ENCODE results near the gene SCRT2.

GRCh38 chr20:668050-668449 lies 7.6 kb downstream of the SCRT2 start:
- TF ChIP-seq BHLHE40 (IDR thresholded peaks at IDR 0.05; ENCODE audit: borderline replicate concordance), result no peak
- TF ChIP-seq FOXM1 (IDR thresholded peaks at IDR 0.05; ENCODE audit: borderline replicate concordance), result no peak
- no peak for TF ChIP-seq SP1 (IDR thresholded peaks at IDR 0.05)
- TF ChIP-seq SUZ12 (IDR thresholded peaks at IDR 0.05), result no peak
- no peak for TF ChIP-seq ARNT (IDR thresholded peaks at IDR 0.05)
- no peak for TF ChIP-seq FOXA1 (IDR thresholded peaks at IDR 0.05)
- TF ChIP-seq LEF1 (IDR thresholded peaks at IDR 0.05; ENCODE audit: borderline replicate concordance), result no peak
- TF ChIP-seq PKNOX1 (IDR thresholded peaks at IDR 0.05), result no peak
- no peak for TF ChIP-seq HDGF (IDR thresholded peaks at IDR 0.05; ENCODE audit: borderline replicate concordance)
- no peak for TF ChIP-seq ELF4 (IDR thresholded peaks at IDR 0.05)
- TF ChIP-seq FOXK2 (IDR thresholded peaks at IDR 0.05), result no peak
- TF ChIP-seq L3MBTL2 (conservative IDR thresholded peaks at IDR 0.05), result no peak
- no peak for TF ChIP-seq ZNF384 (IDR thresholded peaks at IDR 0.05)
- no peak for TF ChIP-seq TARDBP (IDR thresholded peaks at IDR 0.05)
